ENCODE measurements around the gene UCP3.

UCP3 gene

GRCh38 chr11:74011360-74012073 is 2.6 kb upstream of the UCP3 start:
- TF ChIP-seq POLR2A (IDR thresholded peaks at IDR 0.05; ENCODE audit: low read depth, low read length): no peak
- no peak for DNase-seq (ENCODE audit: insufficient read length, low spot score)
- FAIRE-seq: no peak

GRCh38 chr11:74010306-74011300 is 1.7 kb upstream of the UCP3 start:
- TF ChIP-seq POLR2A (IDR thresholded peaks at IDR 0.05; ENCODE audit: low read depth, low read length): no peak
- FAIRE-seq (no peak), DNase-seq (ENCODE audit: insufficient read length, low spot score) (no peak)

GRCh38 chr11:74009675-74010305 is 905 bp upstream of the UCP3 start:
- TF ChIP-seq POLR2A (IDR thresholded peaks at IDR 0.05; ENCODE audit: low read depth, low read length): no peak
- FAIRE-seq: no peak
- DNase-seq (ENCODE audit: insufficient read length, low spot score): no peak

GRCh38 chr11:74009230-74009547 is 304 bp upstream of the UCP3 start:
- no peak for TF ChIP-seq POLR2A (IDR thresholded peaks at IDR 0.05; ENCODE audit: low read depth, low read length)
- FAIRE-seq: no peak
- no peak for DNase-seq (ENCODE audit: insufficient read length, low spot score)

- no peak for TF ChIP-seq POLR2A (IDR thresholded peaks at IDR 0.05; ENCODE audit: low read depth, low read length)
- no peak for DNase-seq (ENCODE audit: insufficient read length, low spot score)
- no peak for FAIRE-seq
These were observed 1.1 kb downstream of the UCP3 start for GRCh38 chr11:74007691-74008372.

DNA sequence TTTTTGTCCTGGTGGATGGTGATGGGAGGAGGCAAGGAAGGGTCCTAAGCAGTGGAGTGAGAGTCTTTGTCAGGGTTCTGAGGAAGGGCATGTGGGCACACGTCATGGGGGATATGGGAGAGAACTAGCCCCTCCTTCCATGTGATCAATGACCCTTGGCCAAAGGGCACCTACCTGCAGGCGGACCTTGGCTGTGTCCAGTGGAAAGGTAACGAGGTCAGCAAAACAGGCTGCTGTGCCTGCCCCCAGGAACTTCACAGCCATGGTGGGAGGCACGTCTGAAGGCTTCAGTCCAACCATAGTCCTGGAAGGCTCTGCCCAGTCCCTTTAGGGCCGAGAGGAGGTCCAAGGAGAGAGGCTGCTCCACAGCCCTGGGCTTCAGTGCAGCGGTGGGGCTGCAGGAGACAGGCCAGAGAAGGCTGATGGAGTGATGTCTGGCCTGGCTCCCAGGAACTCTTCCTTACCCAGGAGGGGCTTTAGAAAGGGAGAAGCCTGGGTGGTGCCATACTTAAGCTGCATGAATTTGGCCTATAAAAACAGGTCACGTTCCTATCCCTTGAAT is 2.1 kb downstream of the UCP3 start:
- DNase-seq (ENCODE audit: insufficient read length, low spot score) (no peak), FAIRE-seq (no peak)
- no peak for TF ChIP-seq POLR2A (IDR thresholded peaks at IDR 0.05; ENCODE audit: low read depth, low read length)

DNA sequence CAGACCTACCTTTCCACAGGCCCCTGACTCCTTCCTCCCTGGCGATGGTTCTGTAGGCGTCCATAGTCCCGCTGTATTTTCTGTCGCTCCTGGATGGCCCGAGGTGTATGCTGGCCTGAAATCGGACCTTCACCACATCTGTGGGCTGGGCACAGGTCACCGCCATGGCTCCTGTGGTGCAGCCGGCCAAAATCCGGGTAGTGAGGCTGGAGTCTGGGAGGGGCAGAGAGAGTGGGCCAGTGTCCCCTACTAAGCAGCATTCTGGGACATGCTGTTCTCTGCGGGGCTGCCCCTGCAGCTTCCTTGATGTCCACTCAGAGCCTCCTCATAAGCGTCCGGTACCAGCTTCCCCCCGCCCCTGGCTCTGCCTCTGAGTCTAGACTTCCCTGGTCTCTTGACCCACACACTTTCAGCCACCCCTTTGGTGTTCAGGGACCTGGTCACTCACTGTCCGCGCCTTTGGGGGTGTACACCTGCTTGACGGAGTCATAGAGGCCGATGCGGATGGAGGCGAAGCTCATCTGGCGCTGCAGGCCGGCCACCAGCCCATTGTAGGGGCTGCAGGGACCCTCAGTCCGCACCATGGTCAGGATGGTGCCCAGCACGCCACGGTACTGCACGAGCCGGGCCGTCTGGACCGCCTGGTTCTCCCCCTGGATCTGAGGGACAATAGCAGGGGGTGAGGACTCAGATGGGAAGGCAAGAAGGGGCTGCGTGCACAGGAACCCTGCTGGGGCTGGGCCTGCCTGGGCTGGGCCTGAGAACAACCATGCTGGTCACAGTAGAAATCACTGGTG is 3.0 kb downstream of the UCP3 start:
- no peak for TF ChIP-seq POLR2A (IDR thresholded peaks at IDR 0.05; ENCODE audit: low read depth, low read length)
- FAIRE-seq (no peak), DNase-seq (ENCODE audit: insufficient read length, low spot score) (no peak)

GRCh38 chr11:74004759-74005615 is 3.9 kb downstream of the UCP3 start:
- DNase-seq (ENCODE audit: insufficient read length, low spot score): no peak
- FAIRE-seq: no peak
- no peak for TF ChIP-seq POLR2A (IDR thresholded peaks at IDR 0.05; ENCODE audit: low read depth, low read length)

- no peak for TF ChIP-seq POLR2A (IDR thresholded peaks at IDR 0.05; ENCODE audit: low read depth, low read length)
- DNase-seq (ENCODE audit: insufficient read length, low spot score) (no peak), FAIRE-seq (no peak)
These were observed 4.7 kb downstream of the UCP3 start for GRCh38 chr11:74004046-74004695.

DNA sequence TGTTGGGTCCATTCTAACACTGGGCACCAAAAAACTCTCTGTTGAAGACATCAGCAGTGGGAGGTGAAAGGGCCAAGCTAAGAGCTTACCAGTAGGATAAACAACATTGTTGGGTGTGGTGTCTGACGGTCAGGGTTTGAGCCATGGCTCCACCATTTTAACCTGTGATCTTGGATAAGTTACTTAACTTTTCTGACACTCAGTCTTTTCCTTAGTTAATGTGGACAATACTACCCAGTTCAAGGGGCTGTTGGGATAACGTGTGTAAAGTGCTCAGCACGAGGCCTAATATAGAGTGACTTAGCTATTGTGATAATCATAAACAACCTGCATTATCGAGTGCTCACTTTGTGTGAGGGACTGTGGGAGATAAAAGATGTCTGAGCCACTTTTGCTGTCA is 6.1 kb downstream of the UCP3 start:
- DNase-seq (ENCODE audit: insufficient read length, low spot score) (no peak), FAIRE-seq (no peak)
- TF ChIP-seq POLR2A (IDR thresholded peaks at IDR 0.05; ENCODE audit: low read depth, low read length): no peak

DNA sequence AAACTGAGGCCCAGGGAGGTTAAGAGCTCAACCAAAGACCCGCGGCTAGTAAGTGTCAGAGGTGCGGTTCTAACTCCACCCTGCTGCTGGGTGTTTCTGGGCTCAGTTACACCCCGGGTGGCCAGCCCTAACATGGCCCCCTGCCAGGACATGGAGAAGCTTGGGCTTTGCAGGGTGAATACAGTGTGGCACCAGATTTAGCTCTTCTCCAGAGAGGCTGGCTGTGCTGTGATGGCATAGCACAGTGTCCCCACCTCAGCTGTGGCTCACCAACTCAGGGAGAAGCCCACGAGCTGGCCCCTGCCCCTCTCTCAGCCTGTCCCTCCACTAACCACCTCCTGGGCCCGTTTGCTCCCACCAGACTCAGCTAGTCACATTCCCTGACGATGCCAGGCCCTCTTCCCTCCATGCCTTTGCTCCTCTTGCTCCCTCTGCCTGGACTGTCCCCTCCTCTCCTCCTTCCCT is 7.0 kb downstream of the UCP3 start:
- DNase-seq (ENCODE audit: insufficient read length, low spot score) (no peak), FAIRE-seq (no peak)
- no peak for TF ChIP-seq POLR2A (IDR thresholded peaks at IDR 0.05; ENCODE audit: low read depth, low read length)

All from H54 (cell line).